SJCRH30 (cell line): Measurements from ENCODE around the gene NRL. TPM values are rescaled to one million over a fixed set of nuclear protein-coding genes. Genes with fewer than 3 reads are reported as not detected.
"Not testable (repeated sequence)": the region's sequence is repeated elsewhere in the genome, so short reads cannot be mapped to it uniquely, and the experiment has no call there.

ENCODE experiments used
- DNase-seq, 2 experiments: peaks; one replicate each; pipeline ENCODE4 v3.0.0-alpha.2; 2015 to 2020
- H3K27ac ChIP-seq: fragments of 250-450 bp; sonication (Bioruptor Pico); 2 replicates; pipeline ENCODE4 v1.5.1; 2020; ENCODE audit warnings: mild to moderate bottlenecking, moderate library complexity
- H3K27me3 ChIP-seq: fragments of 250-450 bp; sonication (Bioruptor Pico); 2 replicates; pipeline ENCODE4 v1.5.1; 2020; ENCODE audit warnings: mild to moderate bottlenecking, moderate library complexity
- H3K36me3 ChIP-seq: fragments of 250-450 bp; sonication (Bioruptor Pico); 2 replicates; pipeline ENCODE4 v1.5.1; 2020; ENCODE audit warnings: mild to moderate bottlenecking, moderate library complexity
- H3K4me1 ChIP-seq: fragments of 250-450 bp; sonication (Bioruptor Pico); 2 replicates; pipeline ENCODE4 v1.5.1; 2020; ENCODE audit warnings: mild to moderate bottlenecking, moderate library complexity
- H3K4me3 ChIP-seq: fragments of 250-450 bp; sonication (Bioruptor Pico); 2 replicates; pipeline ENCODE4 v1.5.1; 2020; ENCODE audit warnings: mild to moderate bottlenecking, moderate library complexity
- H3K9me3 ChIP-seq: fragments of 250-450 bp; sonication (Bioruptor Pico); replicated peaks from 2 replicates; pipeline ENCODE4 v1.5.1; 2020; ENCODE audit warnings: mild to moderate bottlenecking, moderate library complexity
- total RNA-seq: library from RNA; depleted of rRNA; stranded (reverse); fragments of >200 nt; shearing (Covaris generic); gene quantifications from 2 replicates; pipeline ENCODE4 v1.2.3, GENCODE V29; 2014

NRL gene
- total RNA-seq, 1 experiment from 2014 or later, result 4.4 TPM

DNA sequence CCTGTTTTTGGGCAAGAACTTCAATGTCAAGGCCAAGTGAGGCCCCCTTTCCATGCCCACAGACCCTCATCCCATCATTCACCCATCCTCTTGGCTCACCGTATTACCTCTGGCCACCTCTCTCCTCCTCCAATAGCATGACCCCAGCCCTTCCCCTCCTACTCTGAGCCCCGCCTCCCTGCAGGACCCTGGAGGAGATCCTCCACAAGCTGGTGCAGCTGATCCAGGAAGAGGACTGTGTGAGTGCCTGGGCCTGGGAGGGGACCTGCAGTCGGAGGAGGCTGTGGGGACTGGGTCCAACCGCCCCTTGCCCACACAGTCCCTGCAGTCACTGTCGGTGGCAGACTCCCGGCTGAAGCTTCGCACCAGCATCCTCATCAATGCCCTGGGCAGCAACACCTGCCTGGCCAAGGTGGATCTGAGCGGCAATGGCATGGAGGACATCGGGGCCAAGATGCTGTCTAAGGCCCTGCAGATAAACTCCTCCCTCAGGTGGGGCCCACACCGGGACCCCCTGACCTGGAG lies 55.7 kb downstream of the NRL start:
- Histone ChIP-seq H3K4me1 (peaks cover under 1% of the 10 kb centered on the region; the same call in 1 of the 2 replicates), H3K36me3 (no peaks in the 10 kb centered on the region), H3K4me3 (no peak overlapping the region), H3K27me3 (no peaks in the 10 kb centered on the region), H3K27ac (no peak overlapping the region), H3K9me3 (no peaks in the 10 kb centered on the region)
- DNase-seq, result no peak

GRCh38 chr14:24058260-24058950 lies 56.3 kb downstream of the NRL start:
- H3K4me1 ChIP-seq, result no peaks in the 10 kb centered on the region
- H3K27ac ChIP-seq, result no peak overlapping the region
- DNase-seq, result peak; percentile 66 to 88
- no peaks in the 10 kb centered on the region for H3K9me3 ChIP-seq
- H3K36me3 ChIP-seq, result no peaks in the 10 kb centered on the region
- H3K4me3 ChIP-seq, result no peak overlapping the region
- H3K27me3 ChIP-seq, result no peaks in the 10 kb centered on the region

- Histone ChIP-seq H3K36me3 (no peaks in the 10 kb centered on the region), H3K27me3 (no peaks in the 10 kb centered on the region), H3K4me3 (no peak overlapping the region)
Measured at GRCh38 chr14:24057867-24058259, 56.9 kb downstream of the NRL start.

DNA sequence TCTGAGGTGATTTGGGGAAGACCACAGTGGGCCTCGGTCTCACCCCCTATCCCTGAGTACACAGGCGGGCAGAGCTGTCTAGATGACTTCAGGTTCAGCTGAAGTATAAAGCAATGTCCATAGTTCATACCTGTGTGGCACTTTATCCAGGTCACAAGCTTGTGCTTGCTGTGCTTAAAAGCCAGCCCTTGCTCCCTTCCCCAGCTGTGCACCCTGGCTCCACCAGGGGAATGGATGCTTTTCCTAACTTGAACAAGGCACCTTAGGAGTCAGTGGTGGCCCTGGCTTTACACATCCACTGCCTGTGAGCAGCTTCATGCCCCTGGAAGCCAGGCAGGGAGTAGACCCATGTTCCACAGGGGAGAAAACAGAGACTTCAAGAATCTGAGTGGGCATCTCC lies 57.5 kb downstream of the NRL start:
- no peak for DNase-seq
- no peak overlapping the region for H3K4me3 ChIP-seq
- no peaks in the 10 kb centered on the region for H3K27me3 ChIP-seq
- no peaks in the 10 kb centered on the region for H3K9me3 ChIP-seq
- H3K4me1 ChIP-seq, result no peaks in the 10 kb centered on the region
- no peaks in the 10 kb centered on the region for H3K36me3 ChIP-seq
- no peak overlapping the region for H3K27ac ChIP-seq

More at GRCh38 chr14:24057867-24058259, 56.9 kb downstream of the NRL start:
- DNase-seq, result no peak
- no peaks in the 10 kb centered on the region for H3K9me3 ChIP-seq
- no peak overlapping the region for H3K27ac ChIP-seq
- no peaks in the 10 kb centered on the region for H3K4me1 ChIP-seq

DNA sequence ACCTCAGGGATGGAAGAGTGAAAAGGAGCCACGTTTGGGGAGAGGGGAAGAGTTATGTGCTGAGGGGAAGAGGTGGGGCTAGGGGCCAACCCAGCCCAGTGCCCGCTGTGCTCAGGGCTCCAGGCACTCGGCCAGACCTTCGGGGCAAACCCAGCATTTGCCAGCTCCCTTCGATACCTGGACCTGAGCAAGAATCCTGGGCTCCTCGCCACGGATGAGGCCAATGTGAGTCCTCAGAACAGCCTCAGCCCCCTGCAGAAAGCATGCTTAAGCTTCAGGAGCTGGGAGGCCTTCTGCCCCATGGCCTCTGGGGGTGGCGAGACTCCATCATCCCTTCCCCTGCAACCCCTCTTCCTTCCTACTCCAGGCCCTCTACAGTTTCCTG lies 58.0 kb downstream of the NRL start:
- no peaks in the 10 kb centered on the region for H3K4me1 ChIP-seq
- H3K36me3 ChIP-seq, result no peaks in the 10 kb centered on the region
- no peak overlapping the region for H3K27ac ChIP-seq
- DNase-seq, result no peak
- no peaks in the 10 kb centered on the region for H3K27me3 ChIP-seq
- H3K9me3 ChIP-seq, result no peaks in the 10 kb centered on the region
- H3K4me3 ChIP-seq, result no peak overlapping the region

DNA sequence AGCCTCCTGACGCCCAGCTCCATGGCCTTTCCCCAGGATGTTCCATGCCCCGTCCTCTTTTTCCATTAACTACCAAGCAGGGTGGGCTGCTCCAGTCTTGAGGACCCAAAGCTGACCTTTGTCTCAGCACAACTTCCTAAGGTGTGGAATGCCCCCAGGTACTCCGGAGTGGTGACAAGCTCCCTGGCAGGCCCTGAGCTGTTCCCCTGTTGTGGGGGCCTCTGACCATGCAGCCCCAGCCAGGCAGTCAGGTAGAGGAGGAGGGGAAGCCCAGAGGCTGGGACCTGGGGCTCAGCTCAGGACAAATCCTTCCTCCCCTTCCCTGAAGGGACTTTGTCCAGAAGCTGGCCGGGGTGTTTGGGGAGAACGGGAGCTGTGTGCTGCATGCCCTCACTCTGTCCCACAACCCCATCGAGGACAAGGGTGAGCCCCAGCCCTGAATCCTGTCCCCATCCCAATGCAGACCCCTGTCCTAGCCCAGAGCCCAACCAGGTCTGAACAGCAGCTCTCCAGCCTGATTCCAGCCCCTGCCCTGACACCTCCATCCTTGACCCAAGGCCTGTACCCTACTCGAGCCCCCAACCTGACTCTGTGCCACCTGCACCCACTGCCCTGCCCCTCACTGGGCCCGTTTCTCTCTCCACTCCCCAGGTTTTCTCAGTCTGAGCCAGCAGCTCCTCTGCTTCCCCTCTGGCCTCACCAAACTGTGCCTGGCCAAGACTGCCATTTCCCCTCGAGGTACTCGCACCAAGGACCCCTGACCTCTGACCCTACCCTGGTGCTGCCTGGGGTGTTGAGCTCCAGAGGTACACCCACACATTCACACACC lies 58.6 kb downstream of the NRL start:
- no peak overlapping the region for H3K27ac ChIP-seq
- no peaks in the 10 kb centered on the region for H3K36me3 ChIP-seq
- H3K27me3 ChIP-seq, result no peaks in the 10 kb centered on the region
- no peak overlapping the region for H3K4me3 ChIP-seq
- no peaks in the 10 kb centered on the region; the same call in 1 of the 2 replicates for H3K4me1 ChIP-seq
- no peak for DNase-seq
- H3K9me3 ChIP-seq, result no peaks in the 10 kb centered on the region

DNA sequence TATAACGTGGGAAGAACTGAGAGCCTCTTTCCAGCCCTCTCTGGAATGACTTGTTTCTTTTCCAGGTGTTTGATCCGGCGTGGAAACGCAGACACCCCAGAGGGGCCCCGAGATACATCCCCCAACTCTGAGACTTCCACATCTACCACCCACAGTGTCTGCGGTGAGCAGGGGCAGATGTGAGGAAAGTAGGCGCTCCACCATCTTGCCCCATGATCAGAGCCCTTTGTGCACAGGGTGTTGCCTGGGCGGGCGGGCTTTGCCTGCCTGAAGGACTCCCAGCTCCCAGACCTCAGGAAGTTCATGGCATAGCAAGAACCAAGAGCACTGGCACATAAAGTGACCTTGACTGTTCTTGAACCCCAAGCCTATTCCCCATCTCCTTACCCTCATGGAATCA lies 60.1 kb downstream of the NRL start:
- no peaks in the 10 kb centered on the region for H3K36me3 ChIP-seq
- no peak for DNase-seq
- H3K27ac ChIP-seq, result no peak overlapping the region
- H3K4me1 ChIP-seq, result no peaks in the 10 kb centered on the region; the same call in 1 of the 2 replicates
- H3K27me3 ChIP-seq, result no peaks in the 10 kb centered on the region
- no peak overlapping the region for H3K4me3 ChIP-seq
- no peaks in the 10 kb centered on the region for H3K9me3 ChIP-seq

DNA sequence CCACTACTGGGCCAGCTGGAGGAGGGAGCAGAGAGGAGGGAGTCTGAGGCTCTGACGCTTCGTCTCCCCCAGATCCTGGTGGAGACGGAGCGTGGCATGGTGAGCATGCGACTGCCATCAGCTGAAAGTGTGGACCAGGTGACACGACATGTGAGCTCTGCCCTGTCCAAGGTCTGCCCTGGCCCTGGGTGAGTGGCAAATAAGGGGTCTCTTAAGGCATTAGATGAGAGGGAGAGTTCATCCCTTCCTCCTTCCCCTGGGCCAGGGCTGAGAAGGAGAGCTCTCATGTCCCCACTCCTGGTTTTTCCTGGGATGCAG lies 60.5 kb downstream of the NRL start:
- DNase-seq, result no peak

DNA sequence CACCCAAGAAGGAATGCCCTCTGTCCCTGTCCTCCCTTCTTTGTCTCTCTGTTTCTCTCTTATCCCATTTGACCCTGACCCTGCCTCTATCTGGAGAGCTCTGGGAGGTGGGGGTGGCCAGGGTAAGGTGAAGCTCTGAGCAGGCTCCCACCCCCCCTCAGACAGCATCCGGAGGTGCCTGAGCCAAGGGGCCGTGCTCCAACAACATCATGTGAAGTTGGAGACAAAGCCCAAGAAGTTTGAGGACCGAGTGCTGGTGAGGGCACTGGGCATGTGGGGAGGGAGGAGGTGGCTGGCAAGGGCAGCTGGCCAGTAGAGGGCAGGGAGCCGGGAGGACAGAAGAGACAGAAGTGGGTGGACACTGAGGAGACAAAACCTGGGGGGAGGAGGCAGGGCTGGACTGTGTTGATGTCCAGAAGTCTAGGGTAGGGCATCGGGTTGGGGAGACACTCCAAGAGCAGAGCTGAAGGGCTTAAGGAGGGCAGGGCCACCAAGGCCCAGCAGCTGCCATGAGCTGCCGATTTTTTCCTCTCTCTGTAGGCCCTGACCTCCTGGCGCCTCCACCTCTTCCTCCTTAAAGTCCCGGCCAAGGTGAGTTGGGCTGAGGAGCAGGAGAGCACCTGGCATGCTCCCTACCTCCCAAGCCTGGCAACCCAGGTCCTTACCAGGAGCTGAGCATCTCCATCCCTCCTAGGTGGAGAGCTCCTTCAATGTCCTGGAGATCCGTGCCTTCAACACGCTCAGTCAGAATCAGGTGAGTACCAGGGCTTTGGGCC lies 61.0 kb downstream of the NRL start:
- DNase-seq, result no peak
- no peaks in the 10 kb centered on the region for H3K9me3 ChIP-seq
- H3K4me3 ChIP-seq, result no peak overlapping the region
- no peaks in the 10 kb centered on the region; the same call in 1 of the 2 replicates for H3K4me1 ChIP-seq
- H3K27me3 ChIP-seq, result no peaks in the 10 kb centered on the region
- no peak overlapping the region for H3K27ac ChIP-seq
- no peaks in the 10 kb centered on the region for H3K36me3 ChIP-seq

More for the DNA sequence above, 60.5 kb downstream of the NRL start:
- Histone ChIP-seq H3K27ac (no peak overlapping the region), H3K4me1 (no peaks in the 10 kb centered on the region; the same call in 1 of the 2 replicates), H3K36me3 (no peaks in the 10 kb centered on the region), H3K27me3 (no peaks in the 10 kb centered on the region), H3K9me3 (no peaks in the 10 kb centered on the region), H3K4me3 (no peak overlapping the region)

DNA sequence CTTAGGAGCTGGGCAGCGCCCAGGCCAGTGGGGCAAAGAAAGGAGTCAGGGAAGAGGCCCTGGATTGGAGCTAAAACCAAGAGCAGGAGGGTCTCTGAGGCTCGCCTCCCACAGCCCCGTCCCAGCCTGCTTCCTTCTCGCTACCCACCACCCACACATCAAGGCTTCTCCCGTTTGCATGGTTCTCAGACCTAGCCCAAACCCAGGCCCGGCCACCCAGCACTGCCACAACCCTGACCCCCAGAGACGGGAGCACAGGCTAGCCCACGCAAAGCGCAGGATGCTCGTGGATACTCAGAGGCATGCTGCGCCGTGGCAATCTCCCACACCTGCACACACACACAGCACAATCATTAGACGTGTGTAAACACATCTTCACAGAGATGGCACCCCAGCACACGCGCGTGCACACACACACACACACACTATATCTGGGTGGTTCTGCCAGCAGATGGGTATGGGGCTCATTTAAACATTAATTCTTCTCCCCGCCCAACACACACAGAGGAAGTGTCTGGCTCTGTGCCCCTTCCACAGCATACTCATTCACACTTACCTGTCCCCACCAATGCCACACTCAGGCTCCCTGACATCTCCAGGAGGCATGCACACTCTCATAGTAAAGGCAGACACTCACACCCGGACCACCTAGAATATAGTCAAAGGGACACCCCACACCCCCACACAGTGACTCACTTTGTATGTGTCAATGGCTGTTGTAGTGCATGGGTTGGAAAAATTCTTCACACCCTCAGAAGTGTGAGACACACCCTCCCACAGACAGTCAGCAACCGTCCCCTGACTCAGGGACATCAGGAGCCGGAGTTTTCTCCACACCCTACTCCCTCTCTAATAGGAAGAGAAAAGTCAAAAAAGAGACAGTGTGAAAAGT lies 61.8 kb downstream of the NRL start:
- Histone ChIP-seq H3K9me3 (no peaks in the 10 kb centered on the region), H3K4me3 (peak overlapping the region; percentile 62), H3K4me1 (no peaks in the 10 kb centered on the region; the same call in 1 of the 2 replicates), H3K27ac (no peak overlapping the region), H3K27me3 (no peaks in the 10 kb centered on the region), H3K36me3 (no peaks in the 10 kb centered on the region)
- DNase-seq, result no peak

DNA sequence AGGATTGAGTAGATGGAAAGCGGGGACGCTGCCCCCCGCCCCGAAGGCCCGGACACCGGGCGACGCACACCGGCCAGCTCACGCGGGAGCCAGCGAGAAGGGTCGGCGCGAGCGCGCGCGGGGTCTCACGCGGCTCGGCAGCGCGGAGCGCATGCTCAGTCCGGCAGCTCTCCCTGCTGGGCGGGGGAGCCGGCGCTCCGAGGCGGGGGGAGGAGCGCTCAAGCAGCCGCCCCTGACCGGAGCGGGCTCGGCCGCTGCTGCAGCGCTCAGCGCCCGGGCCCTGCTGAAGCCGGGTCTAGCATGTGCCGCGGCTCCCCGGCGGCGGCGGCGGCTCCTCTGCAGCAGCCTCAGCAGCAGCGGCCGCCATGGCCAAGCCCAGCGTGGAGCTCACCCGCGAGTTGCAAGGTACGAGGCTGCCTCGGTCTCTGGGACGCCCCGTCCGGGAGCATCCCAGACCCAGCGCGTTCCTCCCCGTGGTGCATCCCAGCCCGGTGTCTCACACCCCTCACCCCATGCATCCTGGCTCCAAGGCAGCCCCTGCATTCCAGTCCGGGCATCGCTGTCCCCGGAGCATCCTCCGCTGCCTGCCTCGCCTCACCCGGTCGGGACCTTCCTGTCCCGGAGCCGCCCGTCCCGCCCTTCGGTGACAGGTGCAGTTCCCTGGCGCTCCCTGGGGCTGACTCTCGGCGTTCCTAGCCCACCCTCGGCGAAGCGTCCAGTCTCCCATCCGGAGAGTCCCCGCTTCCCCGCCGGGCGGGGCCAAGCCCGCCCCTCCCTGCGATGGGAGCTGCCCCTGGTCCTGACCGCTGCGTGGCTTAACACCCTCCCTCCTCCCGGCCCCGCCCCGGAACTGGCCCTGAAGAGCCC lies 62.7 kb downstream of the NRL start, which contains the start of gene CARMIL3:
CARMIL3 (plus strand) TSS at position 221 of the 867 bp plus-strand sequence; CDS start at position 366, 145 bp downstream.
- peak within 1 kb of the TSS; percentile 62 for H3K4me3 ChIP-seq
- no peaks in the 10 kb centered on the region for H3K36me3 ChIP-seq
- no peak within 1 kb of the TSS for H3K27ac ChIP-seq
- peak; percentile 81 to 83 for DNase-seq
- H3K9me3 ChIP-seq, result no peaks in the 10 kb centered on the region
- no peaks in the 10 kb centered on the region for H3K27me3 ChIP-seq
- H3K4me1 ChIP-seq, result no peaks in the 10 kb centered on the region; the same call in 1 of the 2 replicates

DNA sequence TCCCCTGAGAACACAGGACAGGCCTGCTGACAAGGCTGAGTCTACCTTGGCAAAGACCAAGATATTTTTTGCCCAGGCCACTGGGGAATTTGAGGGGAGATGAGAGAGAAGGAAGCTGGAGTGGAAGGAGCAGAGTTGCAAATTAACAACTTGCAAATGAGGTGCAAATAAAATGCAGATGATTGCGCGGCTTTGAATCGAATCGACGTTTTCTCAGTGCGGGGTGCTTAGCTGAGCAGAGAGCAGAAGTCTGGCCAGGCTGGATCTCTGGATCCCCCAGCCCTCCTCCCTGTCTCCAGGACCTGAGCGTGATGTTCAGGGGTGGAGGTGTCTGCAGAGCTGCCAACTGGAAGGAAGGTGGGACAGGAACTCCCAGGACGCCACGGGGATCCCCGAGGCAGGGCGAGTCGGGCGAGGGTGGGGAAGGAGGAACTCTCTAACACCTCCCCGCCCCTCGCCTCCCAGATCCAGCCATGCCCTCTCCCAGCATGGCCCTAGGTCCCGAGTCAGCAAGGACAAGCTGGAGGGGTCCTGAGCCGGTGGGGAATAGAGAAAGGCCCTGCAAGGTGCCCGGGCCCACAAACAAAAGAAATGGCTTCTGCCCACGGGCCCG lies 63.5 kb downstream of the NRL start:
- Histone ChIP-seq H3K9me3 (no peaks in the 10 kb centered on the region), H3K4me3 (peak overlapping the region; percentile 62), H3K27ac (no peak overlapping the region), H3K4me1 (no peaks in the 10 kb centered on the region; the same call in 1 of the 2 replicates), H3K36me3 (no peaks in the 10 kb centered on the region), H3K27me3 (no peaks in the 10 kb centered on the region)
- DNase-seq, result no peak

- not testable (repeated sequence) for H3K27me3 ChIP-seq, DNase-seq, H3K36me3 ChIP-seq, H3K27ac ChIP-seq, H3K4me1 ChIP-seq, H3K9me3 ChIP-seq, H3K4me3 ChIP-seq
Measured at GRCh38 chr14:24050753-24051152, 64.0 kb downstream of the NRL start.
